DMS53 treated with DMSO at 0.1 percent for 48 hours (cell line): Measurements from ENCODE around the gene FUZ.

Experiments used
- DNase-seq: peaks from one replicate; lab custom pipeline; 2025; ENCODE audit not compliant: unreplicated experiment; lab: John Stamatoyannopoulos, UW

FUZ gene

GRCh38 chr19:49812997-49813861 is at the start of gene FUZ:
Gene FUZ, minus strand, starts transcription at chr19:49813292. Its CDS starts 186 bp downstream, at chr19:49813106.
- DNase-seq: peak; percentile 89

GRCh38 chr19:49862391-49863253 is 49.5 kb upstream of the FUZ start:
- no peak for DNase-seq

GRCh38 chr19:49861541-49862378 is 48.7 kb upstream of the FUZ start:
- no peak for DNase-seq

GRCh38 chr19:49861107-49861506 is 48.0 kb upstream of the FUZ start:
- no peak for DNase-seq

- no peak for DNase-seq
Observed at GRCh38 chr19:49860336-49861102, 47.4 kb upstream of the FUZ start.

- no peak for DNase-seq
Observed at GRCh38 chr19:49859682-49860335, 46.7 kb upstream of the FUZ start.

- no peak for DNase-seq
Observed at GRCh38 chr19:49858088-49858985, 45.2 kb upstream of the FUZ start.

- DNase-seq: no peak
Observed at GRCh38 chr19:49857838-49858087, 44.7 kb upstream of the FUZ start.

GRCh38 chr19:49857061-49857837 is 44.2 kb upstream of the FUZ start:
- no peak for DNase-seq

- DNase-seq: no peak
Observed at GRCh38 chr19:49856574-49857021, 43.5 kb upstream of the FUZ start.

- DNase-seq: no peak
Observed at GRCh38 chr19:49855676-49856573, 42.8 kb upstream of the FUZ start.

- no peak for DNase-seq
Observed at GRCh38 chr19:49855277-49855675, 42.2 kb upstream of the FUZ start.

- no peak for DNase-seq
Observed at GRCh38 chr19:49854378-49855263, 41.5 kb upstream of the FUZ start.

GRCh38 chr19:49853852-49854377 is 40.8 kb upstream of the FUZ start:
- DNase-seq: no peak

GRCh38 chr19:49852631-49853126 is 39.6 kb upstream of the FUZ start:
- no peak for DNase-seq
